ENCODE results near the gene RABGAP1L. TPM values are rescaled to one million over a fixed set of nuclear protein-coding genes. Genes with fewer than 3 reads are reported as not detected.

Gene RABGAP1L
- total RNA-seq, 2 experiments from 2014 or later = 59.8 to 67.6 TPM

- Mint-ChIP-seq H3K27ac (no peak overlapping the region), H3K9me3 (peaks cover 5% of the 10 kb centered on the region), H3K4me3 (no peak overlapping the region), H3K36me3 (ENCODE audit: low read depth) (peaks cover 16% of the 10 kb centered on the region), H3K27me3 (no peaks in the 10 kb centered on the region), H3K4me1 (ENCODE audit: low read depth) (peaks cover under 1% of the 10 kb centered on the region)
- Histone ChIP-seq H3K27me3 (ENCODE audit: control insufficient read depth in 1 of 2, insufficient read depth in 2 of 2, low read length in 2 of 2) (no peaks in the 10 kb centered on the region), H3K4me3 (ENCODE audit: low read length) (no peak overlapping the region), H3K27ac (ENCODE audit: low read depth in 1 of 2, low read length in 2 of 2) (no peak overlapping the region), H3K36me3 (ENCODE audit: insufficient read depth, low read length) (no peaks in the 10 kb centered on the region), H3K4me1 (ENCODE audit: insufficient read depth, low read length) (no peaks in the 10 kb centered on the region), H3K9me3 (ENCODE audit: control insufficient read depth in 1 of 2, insufficient read depth in 1 of 2, low read length in 2 of 2) (peaks cover 0 to 4% of the 10 kb centered on the region in 2 experiments)
- ChIA-PET POLR2A (interaction anchor here (0.8 kb wide), 1 partner anchor 77 kb away, joined by 3 read pairs; no protein-coding TSS in a partner anchor), CTCF (no interaction called here)
- intact Hi-C loops (cut with DNase I, micrococcal nuclease) = no loop called here
- no peak for TF ChIP-seq CTCF (IDR thresholded peaks at IDR 0.05)
- ATAC-seq (ENCODE audit: poor library complexity) = no peak
- no peak for DNase-seq
Measured at GRCh38 chr1:174922121-174922520, 762.8 kb downstream of the RABGAP1L start.

- intact Hi-C loops (cut with DNase I, micrococcal nuclease) = no loop called here
- TF ChIP-seq CTCF (IDR thresholded peaks at IDR 0.05) = no peak
- POLR2A ChIA-PET = no interaction called here
- no peak overlapping the region for H3K27ac Mint-ChIP-seq
- H3K9me3 Mint-ChIP-seq = peaks cover 5% of the 10 kb centered on the region
- Histone ChIP-seq H3K4me1 (ENCODE audit: insufficient read depth, low read length) (no peaks in the 10 kb centered on the region), H3K4me3 (ENCODE audit: low read length) (no peak overlapping the region), H3K27me3 (ENCODE audit: control insufficient read depth in 1 of 2, insufficient read depth in 2 of 2, low read length in 2 of 2) (no peaks in the 10 kb centered on the region), H3K27ac (ENCODE audit: low read depth in 1 of 2, low read length in 2 of 2) (no peak overlapping the region), H3K9me3 (ENCODE audit: control insufficient read depth in 1 of 2, insufficient read depth in 1 of 2, low read length in 2 of 2) (peaks cover 0 to 4% of the 10 kb centered on the region in 2 experiments), H3K36me3 (ENCODE audit: insufficient read depth, low read length) (no peaks in the 10 kb centered on the region)
- DNase-seq (no peak), ATAC-seq (ENCODE audit: poor library complexity) (no peak)
- no peaks in the 10 kb centered on the region for H3K27me3 Mint-ChIP-seq
- CTCF ChIA-PET = no interaction called here
- H3K4me1 Mint-ChIP-seq (ENCODE audit: low read depth) = no peaks in the 10 kb centered on the region
- H3K4me3 Mint-ChIP-seq = no peak overlapping the region
- H3K36me3 Mint-ChIP-seq (ENCODE audit: low read depth) = peaks cover 16% of the 10 kb centered on the region
Measured at GRCh38 chr1:174923820-174924219, 764.5 kb downstream of the RABGAP1L start.

- peaks cover 0 to 4% of the 10 kb centered on the region in 2 experiments for H3K9me3 ChIP-seq (ENCODE audit: control insufficient read depth in 1 of 2, insufficient read depth in 1 of 2, low read length in 2 of 2)
- Mint-ChIP-seq H3K9me3 (peaks cover 2% of the 10 kb centered on the region), H3K36me3 (ENCODE audit: low read depth) (peaks cover 5% of the 10 kb centered on the region), H3K4me3 (no peak overlapping the region), H3K27ac (no peak overlapping the region), H3K4me1 (ENCODE audit: low read depth) (no peaks in the 10 kb centered on the region), H3K27me3 (no peaks in the 10 kb centered on the region)
- H3K4me1 ChIP-seq (ENCODE audit: insufficient read depth, low read length) = no peaks in the 10 kb centered on the region
- POLR2A ChIA-PET = no interaction called here
- no peaks in the 10 kb centered on the region for H3K27me3 ChIP-seq (ENCODE audit: control insufficient read depth in 1 of 2, insufficient read depth in 2 of 2, low read length in 2 of 2)
- DNase-seq (no peak), ATAC-seq (ENCODE audit: poor library complexity) (no peak)
- H3K4me3 ChIP-seq (ENCODE audit: low read length) = no peak overlapping the region
- no peak for TF ChIP-seq CTCF (IDR thresholded peaks at IDR 0.05)
- CTCF ChIA-PET = no interaction called here
- intact Hi-C loops (cut with DNase I, micrococcal nuclease) = no loop called here
- H3K36me3 ChIP-seq (ENCODE audit: insufficient read depth, low read length) = no peaks in the 10 kb centered on the region
- no peak overlapping the region for H3K27ac ChIP-seq (ENCODE audit: low read depth in 1 of 2, low read length in 2 of 2)
Measured at GRCh38 chr1:174928541-174928940, 769.2 kb downstream of the RABGAP1L start.

Measured in CD4-positive, alpha-beta T cell (primary cell).